HFFc6 (cell line): ENCODE measurements around the gene HECTD4. TPM values are rescaled to one million over a fixed set of nuclear protein-coding genes. Genes with fewer than 3 reads are reported as not detected.

ENCODE experiments used
- DNase-seq: peaks from one replicate; pipeline ENCODE4 v3.0.0-alpha.2; 2018
- H3K27ac Mint-ChIP-seq: 2 replicates; pipeline ENCODE4 v1.8.0; 2020; ENCODE audit warnings: mild to moderate bottlenecking, mixed read lengths
- H3K27me3 Mint-ChIP-seq: 2 replicates; pipeline ENCODE4 v1.8.0; 2021; ENCODE audit warnings: mild to moderate bottlenecking, moderate library complexity, mixed read lengths; ENCODE audit not compliant: insufficient read depth
- H3K36me3 Mint-ChIP-seq: 2 replicates; pipeline ENCODE4 v1.8.0; 2021; ENCODE audit warnings: low read depth, mixed read lengths
- H3K4me1 Mint-ChIP-seq: 2 replicates; pipeline ENCODE4 v1.8.0; 2020; ENCODE audit warnings: low read depth, mixed read lengths
- H3K4me3 Mint-ChIP-seq: 2 replicates; pipeline ENCODE4 v1.8.0; 2020; ENCODE audit warnings: mild to moderate bottlenecking, moderate library complexity, mixed read lengths
- H3K9me3 Mint-ChIP-seq: 2 replicates; pipeline ENCODE4 v1.8.0; 2020; ENCODE audit warnings: mild to moderate bottlenecking, mixed read lengths
- total RNA-seq, 6 experiments: library from RNA; stranded (reverse); fragmentation: NEBNext Ultra II Directional; extraction: Animal tissue kit (Norgen Biotek cat#: 25700); gene quantifications; 2 replicates in 1 of 6; 3 replicates in 5 of 6; pipeline ENCODE4 v1.2.3, GENCODE V29; 2021
- TF ChIP-seq, protein P1 (sequence below): fragments of 200-600 bp; sonication (generic); IDR thresholded peaks from 2 replicates; pipeline ENCODE4 v1.5.0; 2021; ENCODE audit warnings: antibody characterized with exemption, mild to moderate bottlenecking

The HECTD4 gene
- total RNA-seq, 6 experiments from 2014 or later = 15.7 to 22.5 (median 18.5) TPM

DNA sequence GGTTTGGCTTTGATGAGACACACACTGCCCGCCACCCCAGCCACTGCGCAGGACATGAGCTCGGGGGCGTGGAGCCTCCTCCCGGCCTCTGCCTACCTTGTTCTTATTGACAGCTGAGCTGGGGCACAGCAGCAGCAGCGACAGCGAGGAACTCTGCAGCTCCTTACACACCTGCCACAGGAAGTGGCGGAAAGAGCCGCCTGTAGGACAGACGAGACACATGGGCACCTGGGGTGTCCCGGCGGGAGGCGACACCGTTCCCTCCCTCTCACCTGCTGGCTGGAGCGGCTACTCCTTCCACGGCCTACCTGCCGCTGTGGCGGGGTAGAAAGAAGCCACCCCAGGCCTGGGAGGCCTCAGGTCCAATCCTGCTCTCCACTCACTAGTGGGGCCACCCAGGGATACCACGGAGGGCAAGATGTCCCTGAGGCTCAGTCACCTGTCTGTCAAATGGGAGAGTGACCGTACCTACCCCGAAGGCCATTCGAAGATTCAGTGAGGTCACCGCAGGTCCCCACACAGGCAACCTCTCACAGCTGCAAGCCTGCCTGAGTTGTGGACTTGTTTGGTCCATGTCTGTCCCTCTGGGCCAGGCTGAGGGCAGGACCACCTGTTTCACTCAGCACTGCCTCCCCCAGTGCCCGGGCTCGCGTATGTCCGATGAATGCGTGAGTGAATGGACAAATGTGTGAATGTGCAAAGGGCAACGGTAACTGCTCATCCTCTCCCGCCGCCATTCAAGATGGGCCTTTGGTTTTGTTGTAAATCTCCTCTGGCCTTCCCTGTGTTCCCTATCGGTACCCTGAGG is 214.3 kb downstream of the HECTD4 start:
- TF ChIP-seq, protein P1, sequence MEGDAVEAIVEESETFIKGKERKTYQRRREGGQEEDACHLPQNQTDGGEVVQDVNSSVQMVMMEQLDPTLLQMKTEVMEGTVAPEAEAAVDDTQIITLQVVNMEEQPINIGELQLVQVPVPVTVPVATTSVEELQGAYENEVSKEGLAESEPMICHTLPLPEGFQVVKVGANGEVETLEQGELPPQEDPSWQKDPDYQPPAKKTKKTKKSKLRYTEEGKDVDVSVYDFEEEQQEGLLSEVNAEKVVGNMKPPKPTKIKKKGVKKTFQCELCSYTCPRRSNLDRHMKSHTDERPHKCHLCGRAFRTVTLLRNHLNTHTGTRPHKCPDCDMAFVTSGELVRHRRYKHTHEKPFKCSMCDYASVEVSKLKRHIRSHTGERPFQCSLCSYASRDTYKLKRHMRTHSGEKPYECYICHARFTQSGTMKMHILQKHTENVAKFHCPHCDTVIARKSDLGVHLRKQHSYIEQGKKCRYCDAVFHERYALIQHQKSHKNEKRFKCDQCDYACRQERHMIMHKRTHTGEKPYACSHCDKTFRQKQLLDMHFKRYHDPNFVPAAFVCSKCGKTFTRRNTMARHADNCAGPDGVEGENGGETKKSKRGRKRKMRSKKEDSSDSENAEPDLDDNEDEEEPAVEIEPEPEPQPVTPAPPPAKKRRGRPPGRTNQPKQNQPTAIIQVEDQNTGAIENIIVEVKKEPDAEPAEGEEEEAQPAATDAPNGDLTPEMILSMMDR = no peak
- Mint-ChIP-seq H3K9me3 (no peaks in the 10 kb centered on the region), H3K36me3 (peaks cover 8% of the 10 kb centered on the region), H3K27ac (no peak overlapping the region), H3K4me1 (peaks cover 7% of the 10 kb centered on the region), H3K27me3 (no peaks in the 10 kb centered on the region; the same call in none of the 2 replicates), H3K4me3 (no peak overlapping the region)
- DNase-seq = no peak

DNA sequence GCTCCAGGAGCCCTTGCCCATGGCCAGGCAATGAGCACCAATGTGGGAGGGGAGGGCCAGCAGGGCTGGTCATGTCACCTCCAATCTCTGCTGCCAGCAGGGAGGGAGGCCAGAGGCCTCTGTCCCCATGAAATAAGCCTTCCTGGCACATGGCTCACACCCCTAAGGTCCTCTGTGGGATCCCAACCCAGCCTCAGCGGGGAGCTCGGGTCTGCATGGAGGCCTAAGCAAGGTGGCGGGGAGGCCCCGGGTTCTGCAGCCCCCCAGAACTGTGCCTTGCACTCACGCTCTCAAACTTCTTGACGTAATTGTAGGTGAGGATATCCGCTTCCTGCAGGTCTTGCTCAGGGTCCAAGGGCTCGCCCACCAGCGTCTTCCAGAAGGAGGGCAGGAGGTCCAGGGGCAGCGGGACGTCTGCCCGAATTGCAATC is 215.2 kb downstream of the HECTD4 start:
- Mint-ChIP-seq H3K9me3 (no peaks in the 10 kb centered on the region), H3K27ac (no peak overlapping the region), H3K36me3 (peaks cover 10% of the 10 kb centered on the region; the same call in 1 of the 2 replicates), H3K27me3 (peaks cover 3% of the 10 kb centered on the region), H3K4me1 (peaks cover 7% of the 10 kb centered on the region), H3K4me3 (no peak overlapping the region)
- TF ChIP-seq, protein P1 = no peak
- DNase-seq = no peak

DNA sequence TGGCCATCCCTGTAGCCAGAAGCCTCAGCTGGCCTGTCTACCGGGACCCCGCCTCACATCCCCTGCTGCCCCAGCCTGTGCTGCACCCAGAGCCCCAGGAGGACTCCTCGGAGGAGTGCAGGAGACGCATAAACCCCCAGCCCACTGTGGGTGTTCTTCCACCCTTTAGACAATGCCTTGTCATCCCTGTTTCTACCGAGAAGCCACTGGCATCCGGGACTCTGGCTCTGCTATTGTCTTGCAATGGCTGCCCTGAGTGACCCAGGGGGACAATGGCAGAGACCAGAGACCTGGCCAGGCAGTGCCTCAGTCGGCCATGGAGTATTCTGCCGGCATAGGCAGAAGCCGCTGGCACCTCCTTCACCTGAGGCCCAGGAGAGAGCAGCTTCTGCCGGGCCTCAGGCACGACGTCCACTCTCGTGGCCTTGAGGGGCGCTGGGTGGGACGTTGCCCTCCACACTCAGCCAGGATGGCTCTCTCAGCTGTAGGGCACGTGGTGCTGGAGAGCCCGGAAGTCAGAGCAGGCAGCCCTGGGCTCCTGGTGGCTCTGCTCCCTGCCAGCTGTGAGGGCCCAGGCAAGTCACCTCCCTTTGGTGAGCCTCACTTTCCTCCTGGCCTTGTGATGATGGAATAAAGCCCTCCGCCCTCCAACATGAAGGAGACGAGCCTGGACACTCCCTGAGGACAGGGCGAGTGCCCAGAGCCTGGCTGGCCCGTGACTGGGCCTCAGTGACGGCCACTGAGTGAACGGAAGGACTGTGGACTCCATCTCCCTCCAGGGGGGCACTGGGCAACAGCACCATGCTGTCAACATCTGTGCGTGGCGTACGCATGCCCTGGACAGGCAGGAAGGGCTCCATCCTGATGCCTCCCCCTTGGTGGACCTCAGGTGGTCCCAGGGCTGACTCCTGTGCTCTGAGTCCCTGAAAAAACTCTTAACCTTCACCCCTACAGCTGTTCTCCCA is 215.9 kb downstream of the HECTD4 start:
- Mint-ChIP-seq H3K27ac (no peak overlapping the region), H3K4me1 (peaks cover 7% of the 10 kb centered on the region), H3K9me3 (no peaks in the 10 kb centered on the region), H3K27me3 (peaks cover 3% of the 10 kb centered on the region), H3K4me3 (no peak overlapping the region), H3K36me3 (peaks cover 11% of the 10 kb centered on the region; the same call in 1 of the 2 replicates)
- TF ChIP-seq, protein P1 = no peak
- no peak for DNase-seq

DNA sequence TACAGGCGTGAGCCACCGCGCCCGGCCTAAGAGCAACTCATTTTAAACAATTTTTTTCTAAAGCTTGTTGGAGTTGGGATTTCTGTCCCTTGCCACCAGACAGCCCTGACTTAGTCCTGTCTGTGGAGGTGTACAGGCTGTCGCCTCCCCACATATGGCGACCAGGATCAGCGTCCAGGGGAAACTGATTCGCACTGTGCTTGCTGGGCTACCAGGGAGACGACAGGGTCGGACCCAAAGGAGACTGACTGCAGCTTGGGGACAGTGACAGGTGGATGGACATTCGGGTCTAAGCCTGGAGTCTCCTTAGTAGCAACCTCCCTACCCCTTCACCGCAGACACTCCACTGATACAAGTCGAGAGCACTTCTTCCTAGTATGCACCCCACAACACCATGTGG is 216.6 kb downstream of the HECTD4 start:
- Mint-ChIP-seq H3K36me3 (peaks cover 11% of the 10 kb centered on the region; the same call in 1 of the 2 replicates), H3K27me3 (peaks cover 4% of the 10 kb centered on the region), H3K27ac (no peak overlapping the region), H3K4me1 (peaks cover 6% of the 10 kb centered on the region), H3K9me3 (no peaks in the 10 kb centered on the region), H3K4me3 (no peak overlapping the region)
- no peak for DNase-seq
- TF ChIP-seq, protein P1 = no peak

DNA sequence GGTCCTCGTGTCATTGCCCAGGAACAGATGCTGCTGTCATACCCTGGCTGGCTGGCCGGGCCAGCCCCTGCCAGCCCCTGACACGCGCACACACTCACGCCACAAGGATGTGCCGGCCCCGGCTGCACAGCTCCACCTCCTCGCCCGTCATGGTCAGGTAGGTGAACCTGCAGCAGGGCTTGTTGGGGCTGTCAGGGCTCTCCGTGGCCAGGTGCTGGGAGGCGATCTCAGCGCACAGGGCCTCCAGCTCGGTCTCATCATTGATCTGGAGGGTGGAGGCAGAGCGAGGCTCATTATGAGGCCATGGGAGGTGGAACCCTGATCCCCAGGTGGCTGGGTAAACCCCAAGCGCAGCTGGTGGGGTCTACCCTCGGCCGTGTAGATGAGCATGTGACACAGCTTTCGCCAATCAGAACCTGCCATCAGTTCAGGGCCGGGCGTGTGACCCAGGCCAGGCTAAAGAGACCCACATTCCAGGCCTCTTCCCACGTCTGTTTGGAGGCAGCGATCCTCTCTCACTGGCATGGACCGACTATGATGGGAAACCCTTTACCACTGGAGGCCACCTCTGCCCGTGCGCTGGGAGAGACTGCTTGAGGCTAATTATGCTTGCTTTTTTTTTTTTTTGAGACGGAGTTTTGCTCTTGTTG is 218.1 kb downstream of the HECTD4 start:
- DNase-seq = no peak

More for the DNA sequence above, 218.1 kb downstream of the HECTD4 start:
- no peak overlapping the region for H3K4me3 Mint-ChIP-seq
- no peaks in the 10 kb centered on the region for H3K4me1 Mint-ChIP-seq
- TF ChIP-seq, protein P1 = no peak
- no peaks in the 10 kb centered on the region for H3K9me3 Mint-ChIP-seq
- H3K27me3 Mint-ChIP-seq = peaks cover 6% of the 10 kb centered on the region
- H3K27ac Mint-ChIP-seq = no peak overlapping the region
- peaks cover 21% of the 10 kb centered on the region for H3K36me3 Mint-ChIP-seq
